HG02885 (cell line): ENCODE results near the gene PPM1G.
"Not testable (repeated sequence)": the region's sequence is repeated elsewhere in the genome, so short reads cannot be mapped to it uniquely, and the experiment has no call there.

Experiments
- ATAC-seq: cut with Tn5 transposase; IDR thresholded peaks from one replicate; pipeline ENCODE4 v1.9.1; 2021; ENCODE audit warnings: mild to moderate bottlenecking; ENCODE audit not compliant: unreplicated experiment, poor library complexity

The PPM1G gene

GRCh38 chr2:27376866-27377617 lies 32.3 kb downstream of the PPM1G start:
- ATAC-seq: no peak

- ATAC-seq: no peak
Measured at GRCh38 chr2:27376151-27376865, 33.1 kb downstream of the PPM1G start.

- ATAC-seq: no peak
Measured at GRCh38 chr2:27375513-27376099, 33.8 kb downstream of the PPM1G start.

- no peak for ATAC-seq
Measured at GRCh38 chr2:27373567-27373966, 35.8 kb downstream of the PPM1G start.

- no peak for ATAC-seq
Measured at GRCh38 chr2:27372937-27373336, 36.5 kb downstream of the PPM1G start.

- peak; percentile 26 for ATAC-seq
Measured at GRCh38 chr2:27370816-27371620, 38.4 kb downstream of the PPM1G start.

- peak; percentile 91 for ATAC-seq
Measured at GRCh38 chr2:27370026-27370815, 39.2 kb downstream of the PPM1G start, which contains the start of the genes EIF2B4 and SNX17. Gene EIF2B4 (minus strand): TSS chr2:27370338. CDS start chr2:27370314, 24 bp downstream. Gene SNX17 (plus strand): TSS chr2:27370616. CDS start chr2:27370744, 128 bp downstream.

GRCh38 chr2:27369471-27370025 lies 39.8 kb downstream of the PPM1G start:
- ATAC-seq: peak; percentile 10

- no peak for ATAC-seq
Measured at GRCh38 chr2:27363933-27364332, 45.5 kb downstream of the PPM1G start.

- ATAC-seq: no peak
Measured at GRCh38 chr2:27362678-27363420, 46.5 kb downstream of the PPM1G start.

GRCh38 chr2:27356382-27357181 lies 52.8 kb downstream of the PPM1G start, which contains the start of gene GTF3C2:
Gene GTF3C2 (minus strand): TSS chr2:27356764. CDS start chr2:27343554, 13,210 bp downstream.
- ATAC-seq: peak; percentile 86

GRCh38 chr2:27356056-27356381 lies 53.4 kb downstream of the PPM1G start:
- ATAC-seq: peak; percentile 30

- ATAC-seq: no peak
Measured at GRCh38 chr2:27354597-27354927, 54.8 kb downstream of the PPM1G start.

GRCh38 chr2:27353762-27354596 lies 55.4 kb downstream of the PPM1G start:
- no peak for ATAC-seq

- not testable (repeated sequence) for ATAC-seq
Measured at GRCh38 chr2:27353386-27353761, 56.0 kb downstream of the PPM1G start.

- ATAC-seq: no peak
Measured at GRCh38 chr2:27351802-27352598, 57.4 kb downstream of the PPM1G start.
